Stimulated activated CD4-positive, alpha-beta T cell treated with anti-CD3 and anti-CD28 coated beads, TNF-alpha, amount 100 ng/mL, for 24 hours (primary cell): ENCODE results near the gene MBL2.

Experiments
- DNase-seq, 3 experiments: peaks; one replicate each; pipeline ENCODE4 v3.0.0-alpha.2; 2020; ENCODE audit warnings: low read depth in 3 of 3

MBL2 gene

DNA sequence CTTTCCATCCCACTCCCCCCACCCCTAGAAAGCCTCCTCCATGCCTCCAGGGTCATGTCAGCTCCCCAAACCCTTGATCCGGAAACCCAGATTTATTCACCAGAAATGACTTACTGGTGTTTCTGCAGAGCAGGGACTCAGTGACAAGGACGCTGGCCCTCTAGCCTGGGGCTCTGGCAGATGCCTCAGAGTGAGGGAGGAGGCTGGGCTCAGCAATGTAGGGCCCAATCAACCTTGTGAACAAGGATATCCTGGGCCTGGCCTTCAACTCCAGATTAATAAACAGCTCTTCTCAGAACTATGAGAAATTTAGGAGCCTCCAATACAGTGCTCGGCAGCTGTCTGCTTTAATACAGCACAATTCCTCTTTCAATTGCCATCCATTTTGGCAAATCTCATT is at the start of gene MBL2:
MBL2 (minus strand) TSS at position 162 of the 400 bp plus-strand sequence. CDS start 1,149 bp downstream, outside the sequence.
- DNase-seq: no peak

GRCh38 chr10:52820309-52820708 is 47.7 kb upstream of the MBL2 start:
- no peak for DNase-seq

DNA sequence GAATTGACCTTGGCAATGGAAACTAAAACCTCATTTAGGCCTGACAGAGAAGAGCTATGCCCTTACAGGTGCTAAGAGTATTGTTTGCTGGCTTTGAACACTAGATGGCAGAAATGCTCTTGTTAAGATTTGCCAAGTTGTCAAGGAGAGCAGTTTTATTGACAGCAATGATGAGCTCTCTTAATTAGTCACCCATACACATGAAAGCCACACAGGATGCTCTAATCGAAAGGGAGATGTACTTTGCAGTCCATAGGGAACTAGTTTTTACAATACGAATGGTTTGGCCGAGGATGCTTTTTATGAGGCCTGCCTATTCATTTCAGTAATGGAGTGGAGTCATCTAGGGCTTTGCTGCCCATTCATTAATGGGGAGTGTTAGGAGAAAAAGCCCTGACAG is 45.4 kb upstream of the MBL2 start:
- DNase-seq: no peak

DNA sequence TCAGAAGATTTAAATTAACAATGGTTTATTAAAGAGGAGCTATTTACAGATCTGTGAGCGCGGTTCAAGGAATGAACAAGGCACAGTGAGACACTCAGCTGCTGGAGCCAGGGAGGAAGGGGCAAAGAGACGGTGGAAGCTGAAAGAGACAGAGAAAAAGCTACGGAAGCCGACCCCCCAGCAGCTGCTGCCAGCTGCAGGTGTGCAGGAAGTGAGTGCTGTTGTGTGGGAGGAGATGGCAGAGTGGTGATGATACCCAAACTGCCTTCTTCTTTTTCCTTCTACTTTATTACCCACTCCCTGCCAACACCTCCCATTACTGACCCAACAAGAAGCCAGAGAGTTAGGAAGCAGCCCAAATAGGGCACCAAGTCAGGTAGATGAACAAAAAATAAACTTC is 41.9 kb upstream of the MBL2 start:
- no peak for DNase-seq

- no peak for DNase-seq
These were observed 39.2 kb upstream of the MBL2 start for GRCh38 chr10:52811776-52812175.

GRCh38 chr10:52810761-52811160 is 38.2 kb upstream of the MBL2 start:
- DNase-seq: no peak

DNA sequence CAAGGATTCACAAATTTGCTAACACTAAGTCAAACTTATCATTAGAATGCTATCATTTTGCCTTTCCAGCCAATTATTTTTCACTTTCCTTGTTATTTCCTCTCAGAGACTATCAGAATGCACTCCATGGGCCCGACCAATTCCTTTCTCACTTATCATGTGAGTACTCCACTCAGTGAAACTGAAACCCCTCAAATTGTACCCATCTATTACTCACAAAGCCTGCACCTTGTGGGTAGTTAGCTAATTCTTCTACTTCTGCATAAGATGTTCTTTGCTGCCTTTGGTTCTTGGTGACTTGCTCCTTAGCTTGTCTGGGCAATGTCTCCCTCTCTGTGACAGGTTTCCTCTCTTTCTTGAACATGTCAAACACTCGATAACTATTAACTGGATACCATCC is 35.2 kb upstream of the MBL2 start:
- no peak for DNase-seq

DNA sequence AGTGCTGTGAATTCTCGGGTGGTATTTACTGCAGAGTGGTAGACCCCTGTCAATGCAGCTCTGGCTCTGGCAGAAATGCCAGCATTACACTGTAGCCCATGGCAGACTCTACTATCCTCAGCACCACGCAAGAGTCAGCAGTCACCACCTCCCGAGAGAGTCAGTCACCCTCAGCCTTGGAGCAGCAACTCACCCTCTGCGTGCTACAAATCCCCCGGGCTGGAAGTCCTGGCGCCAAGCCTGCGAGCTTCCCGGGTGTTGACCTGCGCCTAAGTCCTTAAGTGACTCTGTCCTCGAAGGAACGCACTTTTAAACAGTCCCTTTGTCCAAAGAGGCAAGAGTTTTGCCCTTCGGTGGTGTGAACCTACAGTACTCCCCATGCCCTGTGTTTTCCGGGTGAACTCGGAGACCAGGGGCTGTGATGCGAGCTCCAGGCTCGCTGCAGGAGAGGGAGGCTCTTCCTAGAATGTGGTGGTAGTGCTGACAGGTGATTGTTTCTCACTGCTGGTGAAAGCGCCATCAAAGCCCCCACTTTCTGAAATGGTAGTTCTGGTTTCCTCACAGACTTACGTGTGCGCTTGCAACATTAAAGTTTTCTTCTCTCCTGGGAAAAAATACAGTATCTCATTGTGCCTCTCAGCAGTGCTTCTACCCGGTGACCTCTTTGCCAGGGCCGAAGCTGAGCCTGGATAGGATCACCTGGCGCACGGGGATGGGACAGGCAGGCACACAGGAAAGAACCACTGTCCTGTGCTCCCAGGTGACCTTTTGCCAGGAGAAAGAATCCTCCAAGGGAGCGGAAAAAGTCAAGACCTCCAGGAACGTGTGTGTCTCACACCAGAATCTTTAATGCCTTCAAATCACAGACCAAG is 33.1 kb upstream of the MBL2 start:
- no peak for DNase-seq

- DNase-seq: no peak
These were observed 29.4 kb upstream of the MBL2 start for GRCh38 chr10:52801947-52802346.

DNA sequence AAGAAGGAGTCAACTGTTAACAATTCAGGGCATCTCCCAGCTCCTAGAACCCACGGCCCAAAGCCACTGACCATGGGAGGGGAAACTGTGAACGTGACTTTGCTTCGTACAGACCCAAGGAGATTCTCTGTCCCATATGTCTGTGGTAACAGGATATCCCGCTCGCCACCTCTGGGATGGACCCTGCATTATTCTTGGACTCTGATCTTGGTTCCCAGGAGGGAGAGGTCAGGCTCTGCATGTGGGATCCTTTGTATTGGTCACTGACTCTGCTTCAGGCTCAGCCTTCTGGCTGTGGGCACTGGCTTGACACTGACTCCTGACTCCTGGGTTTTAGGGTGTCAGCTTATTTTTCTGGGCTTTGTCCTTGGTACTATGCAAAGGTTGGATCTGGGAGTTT is 13.5 kb upstream of the MBL2 start:
- no peak for DNase-seq

DNA sequence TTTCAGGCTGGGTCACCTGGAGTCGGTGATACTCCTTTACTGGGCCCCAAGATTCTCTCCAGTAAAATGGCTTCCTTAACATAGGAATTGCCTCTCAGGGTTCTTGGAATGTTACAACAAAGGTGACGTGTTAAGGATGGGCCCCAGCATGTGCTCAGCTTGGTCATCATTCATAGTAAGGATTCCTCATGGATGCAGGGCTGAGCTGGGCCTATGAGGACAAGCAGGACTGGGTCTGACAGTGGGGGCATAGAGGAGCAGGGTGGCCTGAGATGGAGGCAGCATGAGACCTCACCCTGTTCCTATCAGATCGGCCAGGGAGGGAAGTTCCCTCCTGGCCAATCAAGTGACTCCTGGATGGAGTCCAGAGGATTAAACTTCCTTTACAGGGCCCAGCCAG is 12.8 kb upstream of the MBL2 start:
- no peak for DNase-seq

- DNase-seq: no peak
These were observed 11.1 kb upstream of the MBL2 start for GRCh38 chr10:52783726-52784125.

- DNase-seq: no peak
These were observed 10.0 kb upstream of the MBL2 start for GRCh38 chr10:52782554-52782953.

GRCh38 chr10:52780391-52781155 is 8.0 kb upstream of the MBL2 start:
- DNase-seq: no peak

DNA sequence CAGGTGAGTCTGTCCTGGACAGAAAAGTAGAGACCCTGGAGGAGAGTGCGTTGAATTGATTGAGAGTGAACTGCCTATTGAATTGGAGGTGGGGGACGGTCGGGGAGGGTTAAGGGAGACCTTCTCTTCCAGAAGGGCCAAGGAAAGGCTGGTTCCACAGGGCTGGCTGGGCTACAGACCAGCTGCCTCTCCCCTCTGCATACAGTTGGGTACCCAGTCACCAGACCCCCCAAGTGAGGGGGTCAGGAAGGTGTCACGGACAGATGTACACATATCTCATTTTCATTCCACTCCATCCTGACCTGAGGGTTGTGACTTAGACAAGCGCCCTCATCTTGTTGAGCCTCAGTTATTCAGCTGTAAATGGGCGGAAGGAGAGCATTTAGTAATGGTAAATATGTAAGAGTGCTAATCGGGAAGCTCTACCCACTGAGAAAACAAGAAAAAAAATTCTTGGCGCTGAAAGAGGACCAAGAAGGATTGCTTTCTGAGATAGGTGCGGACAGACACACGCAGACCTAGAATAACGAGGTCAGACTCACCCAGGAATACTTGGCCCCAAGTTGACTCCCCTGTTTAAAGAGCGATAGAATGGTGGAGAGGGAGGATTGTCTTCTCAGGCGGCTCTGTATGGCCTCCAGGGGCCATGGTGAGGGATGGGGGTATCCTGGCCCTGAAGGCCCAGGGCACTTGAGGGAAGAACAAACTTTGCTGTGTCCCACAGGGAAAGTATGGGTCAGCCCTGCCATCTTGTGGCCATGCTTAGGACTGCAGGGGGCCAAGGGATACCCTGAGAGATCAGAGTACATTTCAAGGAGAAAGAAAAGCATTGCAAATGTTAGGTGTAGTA is 7.2 kb upstream of the MBL2 start:
- DNase-seq: peak in 1 of 3 experiments; percentile 46

DNA sequence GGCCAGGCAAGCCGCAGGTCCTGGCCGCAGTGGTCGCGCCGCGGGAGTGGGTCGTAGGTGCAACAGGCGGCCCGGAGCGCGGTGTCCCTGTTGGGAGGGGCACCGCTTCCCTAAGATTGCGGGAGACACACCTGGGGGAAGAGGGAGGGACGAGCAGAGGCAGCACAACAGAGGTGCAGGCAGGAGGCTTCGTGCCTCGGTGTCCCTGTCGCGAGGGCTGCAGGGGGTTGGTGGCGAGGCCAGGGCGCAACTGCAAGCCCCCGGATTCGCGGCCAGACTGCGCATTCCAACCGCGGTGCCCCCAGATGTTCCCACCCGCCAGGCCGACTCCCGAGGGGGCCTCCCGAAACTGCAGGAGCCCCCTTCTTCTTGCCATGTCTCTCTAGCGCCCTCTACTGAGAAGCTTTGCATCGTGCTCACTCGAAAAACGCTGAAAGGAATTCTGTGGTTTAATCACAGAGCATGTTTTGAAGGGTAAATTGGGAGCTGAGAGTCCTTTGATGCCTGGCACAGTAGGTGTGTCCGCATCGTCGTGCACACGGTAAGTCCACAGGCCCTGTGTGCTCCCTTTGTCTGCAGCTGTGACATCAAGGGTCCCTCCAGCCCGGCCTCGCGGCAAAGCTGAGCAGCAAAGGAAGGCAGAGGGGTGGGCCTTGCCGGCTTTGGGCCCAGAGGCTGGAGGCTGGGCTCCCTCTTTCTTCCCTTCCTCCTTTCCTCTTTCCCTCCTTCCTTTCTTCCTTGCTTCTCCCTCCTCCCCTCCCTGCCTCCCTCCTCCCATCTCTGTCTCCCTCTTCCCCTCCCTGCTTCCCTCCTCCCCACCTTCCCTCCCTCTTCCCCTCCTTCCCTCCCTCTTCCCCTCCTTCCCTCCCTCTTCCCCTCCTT is 6.2 kb upstream of the MBL2 start:
- DNase-seq: no peak

- no peak for DNase-seq
These were observed 4.8 kb upstream of the MBL2 start for GRCh38 chr10:52777414-52777813.

GRCh38 chr10:52776471-52776903 is 3.9 kb upstream of the MBL2 start:
- DNase-seq: no peak

DNA sequence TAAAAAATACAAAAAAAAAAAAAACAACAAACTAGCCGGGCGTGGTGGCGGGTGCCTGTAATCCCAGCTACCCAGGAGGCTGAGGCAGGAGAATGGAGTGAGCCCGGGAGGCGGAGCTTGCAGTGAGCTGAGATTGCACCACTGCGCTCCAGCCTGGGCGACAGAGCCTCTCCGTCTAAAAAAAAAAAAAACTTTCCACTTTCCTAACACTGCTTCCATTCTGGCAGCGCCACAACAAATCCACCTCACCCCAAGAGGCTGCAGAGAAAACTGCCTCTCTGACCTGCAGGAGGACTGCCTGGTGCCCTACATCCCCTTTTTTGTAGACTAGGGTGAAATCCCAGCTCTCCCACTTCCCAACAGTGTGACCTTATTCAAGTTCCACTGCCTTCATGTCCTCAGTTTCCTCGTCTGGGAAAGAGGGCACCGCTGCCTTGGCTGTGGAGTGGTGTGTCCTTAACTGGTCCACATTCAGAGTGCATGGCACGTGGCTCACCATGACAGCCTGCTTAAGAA is 2.6 kb upstream of the MBL2 start:
- no peak for DNase-seq

DNA sequence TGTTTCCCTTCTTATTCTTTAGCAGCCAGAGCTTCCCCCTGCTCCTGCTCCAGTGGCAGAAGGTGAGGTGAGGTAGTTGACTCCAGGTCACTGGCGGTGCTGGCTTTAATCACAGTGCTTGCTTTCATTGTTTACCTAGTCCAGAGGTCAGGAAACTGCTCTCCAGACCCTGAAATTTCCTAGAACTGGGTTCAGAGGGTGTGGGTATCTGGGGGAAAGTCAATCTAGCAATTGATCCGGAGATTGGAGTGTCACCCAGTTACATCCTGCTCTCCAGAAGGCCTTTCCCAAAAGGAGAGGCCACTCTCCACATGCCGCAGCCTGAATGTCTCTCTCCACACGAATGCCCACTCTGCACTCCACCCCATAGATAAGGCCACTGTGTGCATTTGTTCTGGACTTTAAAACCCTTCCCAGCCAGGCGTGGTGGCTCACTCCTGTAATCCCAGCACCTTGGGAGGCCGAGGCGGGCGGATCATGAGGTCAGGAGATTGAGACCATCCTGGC is 2.1 kb upstream of the MBL2 start:
- no peak for DNase-seq

DNA sequence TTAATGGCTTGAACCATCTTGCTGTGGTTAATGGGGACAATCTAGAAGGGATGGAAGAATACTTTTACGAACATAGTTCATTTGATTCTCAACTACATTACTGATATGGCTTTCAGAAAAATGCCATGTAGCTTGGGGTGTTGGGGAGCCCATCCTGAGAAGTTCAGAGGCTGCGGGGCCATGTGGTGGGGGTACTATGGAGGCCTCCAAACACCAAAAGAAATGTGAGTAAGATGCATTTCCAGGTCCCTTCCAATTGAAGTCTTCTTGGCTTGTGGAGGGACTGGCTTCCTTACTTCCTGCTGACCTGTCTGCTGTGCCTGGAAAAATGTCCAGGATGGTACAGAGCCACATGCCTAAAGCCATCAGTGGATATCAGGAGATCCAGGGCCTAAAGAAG is 1.6 kb upstream of the MBL2 start:
- DNase-seq: no peak
